RWPE1 (cell line): ENCODE data around the gene RBPJ.

Source experiments
- CTCF ChIA-PET: fragments of 350-600 bp; sonication (Branson Sonifier 250); formaldehyde crosslinking; extraction: SDS; loops from one replicate; lab custom pipeline; 2021; lab: Yijun Ruan, JAX
- POLR2A ChIA-PET: fragments of 400-600 bp; formaldehyde crosslinking; extraction: SDS; loops from one replicate; lab custom pipeline; 2020; ENCODE audit warnings: antibody characterized with exemption; ENCODE audit not compliant: low non-redundant PET; lab: Yijun Ruan, JAX
- DNase-seq: peaks from one replicate; pipeline ENCODE4 v3.0.0; 2012; ENCODE audit warnings: low spot score
- H3K27ac ChIP-seq: fragments of 450-650 bp; 2 replicates; pipeline ENCODE4 v1.5.1; 2017
- TF ChIP-seq, protein P1 (sequence below): fragments of 450-650 bp; conservative IDR thresholded peaks from 2 replicates; pipeline ENCODE4 v1.5.1; 2017; ENCODE audit warnings: low read depth, mild to moderate bottlenecking

RBPJ gene

DNA sequence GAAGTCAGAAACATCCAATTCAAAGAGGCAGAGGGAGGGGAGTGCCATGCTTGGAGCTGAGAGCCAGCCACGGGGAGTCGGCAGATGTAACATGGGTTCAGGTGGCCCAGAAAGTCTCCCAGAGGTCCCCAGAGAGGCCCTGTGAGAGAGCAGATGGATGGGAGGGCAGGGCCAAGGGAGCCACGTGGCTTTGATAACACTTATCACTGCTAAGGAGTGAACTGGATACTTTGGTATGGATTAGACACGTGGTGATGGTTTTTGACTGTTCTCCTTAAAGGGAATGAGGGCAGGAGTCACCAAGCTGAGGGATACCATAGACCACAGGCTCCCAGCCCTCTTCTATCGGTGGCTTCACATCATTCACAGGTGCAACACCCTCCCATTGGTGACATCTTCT, 155.7 kb downstream of the RBPJ start:
- H3K27ac ChIP-seq = no peak overlapping the region
- TF ChIP-seq, protein P1, sequence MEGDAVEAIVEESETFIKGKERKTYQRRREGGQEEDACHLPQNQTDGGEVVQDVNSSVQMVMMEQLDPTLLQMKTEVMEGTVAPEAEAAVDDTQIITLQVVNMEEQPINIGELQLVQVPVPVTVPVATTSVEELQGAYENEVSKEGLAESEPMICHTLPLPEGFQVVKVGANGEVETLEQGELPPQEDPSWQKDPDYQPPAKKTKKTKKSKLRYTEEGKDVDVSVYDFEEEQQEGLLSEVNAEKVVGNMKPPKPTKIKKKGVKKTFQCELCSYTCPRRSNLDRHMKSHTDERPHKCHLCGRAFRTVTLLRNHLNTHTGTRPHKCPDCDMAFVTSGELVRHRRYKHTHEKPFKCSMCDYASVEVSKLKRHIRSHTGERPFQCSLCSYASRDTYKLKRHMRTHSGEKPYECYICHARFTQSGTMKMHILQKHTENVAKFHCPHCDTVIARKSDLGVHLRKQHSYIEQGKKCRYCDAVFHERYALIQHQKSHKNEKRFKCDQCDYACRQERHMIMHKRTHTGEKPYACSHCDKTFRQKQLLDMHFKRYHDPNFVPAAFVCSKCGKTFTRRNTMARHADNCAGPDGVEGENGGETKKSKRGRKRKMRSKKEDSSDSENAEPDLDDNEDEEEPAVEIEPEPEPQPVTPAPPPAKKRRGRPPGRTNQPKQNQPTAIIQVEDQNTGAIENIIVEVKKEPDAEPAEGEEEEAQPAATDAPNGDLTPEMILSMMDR = no peak
- POLR2A ChIA-PET = no interaction called here
- DNase-seq = no peak
- CTCF ChIA-PET = interaction anchor here (0.6 kb wide), 1 partner anchor 241 kb away, joined by 4 read pairs; no protein-coding TSS in a partner anchor

DNA sequence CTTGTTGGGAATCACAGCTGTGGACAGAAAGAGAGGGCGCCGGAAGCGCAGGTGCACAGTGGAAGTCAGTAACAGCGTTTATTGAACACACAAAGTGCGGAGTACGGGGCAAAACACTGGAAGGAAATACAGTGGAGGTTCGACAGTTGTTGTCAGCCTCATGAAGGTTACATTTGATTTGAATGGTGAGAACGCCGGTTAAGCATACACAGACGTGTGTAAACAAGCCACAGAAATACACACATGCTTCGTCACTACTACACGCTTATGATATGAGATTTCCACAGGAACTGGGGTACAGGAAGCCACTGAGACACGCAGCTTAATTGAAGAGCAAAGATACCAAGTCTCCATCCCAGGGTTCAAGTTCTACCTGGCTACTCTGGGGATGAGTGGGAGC, 157.5 kb downstream of the RBPJ start:
- CTCF ChIA-PET = interaction anchor here (0.6 kb wide), 1 partner anchor 13 kb away, joined by 3 read pairs; no protein-coding TSS in a partner anchor
- no peak overlapping the region for H3K27ac ChIP-seq
- TF ChIP-seq, protein P1 = no peak

DNA sequence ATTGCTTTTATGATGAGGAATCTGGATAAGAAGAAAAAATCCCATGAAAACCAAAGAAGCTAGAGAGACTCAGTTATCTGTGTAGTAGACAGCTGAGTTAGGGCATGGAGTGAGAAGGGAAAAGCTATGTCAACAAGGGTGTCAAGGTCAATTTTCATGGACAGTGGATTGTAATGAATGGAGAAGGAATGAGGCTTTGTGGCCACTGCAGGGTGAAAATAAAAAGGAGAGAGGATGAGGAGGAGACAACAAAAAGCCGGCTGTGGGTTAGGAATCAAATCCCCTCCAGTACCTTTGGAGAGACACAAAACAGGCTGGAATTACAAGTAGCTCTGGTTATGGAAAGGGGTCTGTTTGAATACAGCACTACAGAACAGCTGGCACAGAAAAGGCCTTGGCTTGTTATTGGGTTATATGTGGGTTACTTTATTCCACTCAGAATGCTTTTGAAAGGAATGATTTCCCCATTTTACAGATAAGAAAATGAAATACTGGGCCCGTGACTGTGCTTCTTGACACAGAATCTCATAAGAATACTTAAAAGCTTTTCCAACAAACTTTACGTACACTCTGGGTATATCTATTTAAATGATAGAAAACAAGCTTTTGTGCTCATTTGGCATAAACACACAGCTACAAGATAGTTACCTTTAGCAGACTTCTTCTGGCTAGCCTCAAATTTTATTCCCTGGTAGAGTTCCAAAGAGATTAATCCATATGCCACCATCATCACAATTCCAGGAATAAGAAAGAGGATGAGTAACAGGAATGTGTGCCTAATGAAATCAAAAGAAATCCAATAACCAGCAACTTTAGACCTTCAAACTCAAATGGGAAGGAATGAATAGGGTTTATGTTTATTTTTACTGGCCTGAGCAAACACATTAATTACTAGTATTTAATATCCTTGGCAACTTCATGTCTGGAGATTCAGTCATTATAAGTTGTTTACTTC, 162.0 kb downstream of the RBPJ start:
- TF ChIP-seq, protein P1 = no peak
- POLR2A ChIA-PET = no interaction called here
- CTCF ChIA-PET = interaction anchor here (0.7 kb wide), 2 partner anchors 76 to 1967 kb away, joined by 4 read pairs; no protein-coding TSS in a partner anchor
- H3K27ac ChIP-seq = no peak overlapping the region
- no peak for DNase-seq

More for the DNA sequence above, 157.5 kb downstream of the RBPJ start:
- no peak for DNase-seq
- POLR2A ChIA-PET = no interaction called here

DNA sequence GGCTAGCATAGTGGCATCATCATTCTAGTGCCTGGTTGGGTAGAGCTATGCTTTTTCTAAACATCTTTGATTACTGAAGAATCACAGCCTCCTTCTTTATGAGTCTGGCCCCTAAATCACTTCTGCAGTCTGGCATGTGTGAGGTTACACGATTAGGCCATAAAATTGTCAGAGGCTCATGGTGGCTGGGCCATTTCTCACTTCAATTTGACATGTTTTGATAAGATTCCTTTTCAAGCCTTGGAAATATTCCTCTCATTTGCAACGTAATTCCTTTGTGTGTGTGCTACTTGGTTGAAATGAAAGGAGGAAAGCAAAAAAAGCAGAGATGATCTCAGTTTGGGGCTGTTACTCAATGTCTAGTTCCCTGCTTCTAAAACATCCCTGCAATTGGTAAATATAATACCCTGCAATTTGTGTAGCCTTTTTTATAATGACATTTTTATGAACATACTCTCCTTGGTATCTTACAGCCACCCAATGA, 163.3 kb downstream of the RBPJ start:
- POLR2A ChIA-PET = no interaction called here
- TF ChIP-seq, protein P1 = no peak
- no peak overlapping the region for H3K27ac ChIP-seq
- no peak for DNase-seq
- CTCF ChIA-PET = interaction anchor here (0.6 kb wide), 1 partner anchor 556 kb away, joined by 3 read pairs; no protein-coding TSS in a partner anchor

DNA sequence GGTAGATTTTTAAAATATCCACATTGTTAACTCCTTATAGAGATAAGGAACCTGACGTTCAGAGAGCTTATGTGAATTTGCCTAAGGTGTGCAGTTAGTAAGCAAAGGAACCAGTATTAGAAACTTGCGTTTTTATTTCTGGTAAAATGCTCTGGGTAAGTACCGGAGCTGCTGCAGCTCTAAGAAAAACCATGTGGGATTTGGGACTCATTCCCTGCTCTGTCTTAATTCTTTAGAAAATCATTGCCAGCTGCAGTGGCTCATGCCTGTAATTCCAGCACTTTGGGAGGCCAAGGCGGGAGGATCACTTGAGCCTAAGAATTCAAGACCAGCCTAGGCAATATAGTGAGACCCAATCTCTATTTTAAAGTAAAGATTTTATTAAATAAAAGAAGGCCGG, 163.7 kb downstream of the RBPJ start:
- H3K27ac ChIP-seq = no peak overlapping the region
- no peak for DNase-seq
- ChIA-PET CTCF (interaction anchor here (0.6 kb wide), 1 partner anchor 11 kb away, joined by 3 read pairs; no protein-coding TSS in a partner anchor), POLR2A (no interaction called here)
- TF ChIP-seq, protein P1 = no peak
